NCI-H82 (cell line): ENCODE results near the gene PRPF6.

Experiments used
- DNase-seq: peaks from one replicate; lab custom pipeline; 2025; lab: John Stamatoyannopoulos, UW

Gene PRPF6, protein sequence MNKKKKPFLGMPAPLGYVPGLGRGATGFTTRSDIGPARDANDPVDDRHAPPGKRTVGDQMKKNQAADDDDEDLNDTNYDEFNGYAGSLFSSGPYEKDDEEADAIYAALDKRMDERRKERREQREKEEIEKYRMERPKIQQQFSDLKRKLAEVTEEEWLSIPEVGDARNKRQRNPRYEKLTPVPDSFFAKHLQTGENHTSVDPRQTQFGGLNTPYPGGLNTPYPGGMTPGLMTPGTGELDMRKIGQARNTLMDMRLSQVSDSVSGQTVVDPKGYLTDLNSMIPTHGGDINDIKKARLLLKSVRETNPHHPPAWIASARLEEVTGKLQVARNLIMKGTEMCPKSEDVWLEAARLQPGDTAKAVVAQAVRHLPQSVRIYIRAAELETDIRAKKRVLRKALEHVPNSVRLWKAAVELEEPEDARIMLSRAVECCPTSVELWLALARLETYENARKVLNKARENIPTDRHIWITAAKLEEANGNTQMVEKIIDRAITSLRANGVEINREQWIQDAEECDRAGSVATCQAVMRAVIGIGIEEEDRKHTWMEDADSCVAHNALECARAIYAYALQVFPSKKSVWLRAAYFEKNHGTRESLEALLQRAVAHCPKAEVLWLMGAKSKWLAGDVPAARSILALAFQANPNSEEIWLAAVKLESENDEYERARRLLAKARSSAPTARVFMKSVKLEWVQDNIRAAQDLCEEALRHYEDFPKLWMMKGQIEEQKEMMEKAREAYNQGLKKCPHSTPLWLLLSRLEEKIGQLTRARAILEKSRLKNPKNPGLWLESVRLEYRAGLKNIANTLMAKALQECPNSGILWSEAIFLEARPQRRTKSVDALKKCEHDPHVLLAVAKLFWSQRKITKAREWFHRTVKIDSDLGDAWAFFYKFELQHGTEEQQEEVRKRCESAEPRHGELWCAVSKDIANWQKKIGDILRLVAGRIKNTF

GRCh38 chr20:63980806-63981728 lies at the start of gene PRPF6:
PRPF6 (plus strand) TSS chr20:63981132; CDS start chr20:63981246, 114 bp downstream.
- peak; percentile 99 for DNase-seq

GRCh38 chr20:63931735-63932134 lies 49.2 kb upstream of the PRPF6 start:
- DNase-seq: no peak

GRCh38 chr20:63932606-63933160 lies 48.2 kb upstream of the PRPF6 start:
- no peak for DNase-seq

GRCh38 chr20:63933646-63934045 lies 47.3 kb upstream of the PRPF6 start:
- DNase-seq: no peak

GRCh38 chr20:63934271-63935068 lies 46.5 kb upstream of the PRPF6 start:
- DNase-seq: no peak

DNA sequence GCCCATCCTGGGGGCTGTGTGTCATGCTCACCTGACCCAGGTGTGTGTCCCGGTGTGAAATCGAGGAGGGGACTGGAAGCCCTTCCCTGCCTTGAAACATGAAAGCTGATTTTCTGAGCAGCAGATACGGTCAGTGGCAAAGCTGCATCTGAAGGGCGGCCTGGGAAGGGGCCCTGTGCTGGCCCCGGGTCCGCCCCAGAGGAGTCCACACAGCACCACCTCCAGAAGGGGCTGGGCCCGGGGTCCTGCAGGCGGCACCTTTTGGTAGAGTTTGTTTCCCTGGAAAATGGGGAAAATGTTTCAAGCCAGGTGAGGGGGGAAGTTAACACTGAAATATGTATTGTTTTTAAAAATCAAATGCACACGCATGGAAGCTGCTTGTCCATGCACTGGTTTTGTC lies 45.5 kb upstream of the PRPF6 start:
- DNase-seq: no peak

GRCh38 chr20:63937596-63937995 lies 43.3 kb upstream of the PRPF6 start:
- DNase-seq: no peak

GRCh38 chr20:63939061-63939935 lies 41.6 kb upstream of the PRPF6 start:
- DNase-seq: no peak

GRCh38 chr20:63940071-63940471 lies 40.9 kb upstream of the PRPF6 start:
- no peak for DNase-seq

DNA sequence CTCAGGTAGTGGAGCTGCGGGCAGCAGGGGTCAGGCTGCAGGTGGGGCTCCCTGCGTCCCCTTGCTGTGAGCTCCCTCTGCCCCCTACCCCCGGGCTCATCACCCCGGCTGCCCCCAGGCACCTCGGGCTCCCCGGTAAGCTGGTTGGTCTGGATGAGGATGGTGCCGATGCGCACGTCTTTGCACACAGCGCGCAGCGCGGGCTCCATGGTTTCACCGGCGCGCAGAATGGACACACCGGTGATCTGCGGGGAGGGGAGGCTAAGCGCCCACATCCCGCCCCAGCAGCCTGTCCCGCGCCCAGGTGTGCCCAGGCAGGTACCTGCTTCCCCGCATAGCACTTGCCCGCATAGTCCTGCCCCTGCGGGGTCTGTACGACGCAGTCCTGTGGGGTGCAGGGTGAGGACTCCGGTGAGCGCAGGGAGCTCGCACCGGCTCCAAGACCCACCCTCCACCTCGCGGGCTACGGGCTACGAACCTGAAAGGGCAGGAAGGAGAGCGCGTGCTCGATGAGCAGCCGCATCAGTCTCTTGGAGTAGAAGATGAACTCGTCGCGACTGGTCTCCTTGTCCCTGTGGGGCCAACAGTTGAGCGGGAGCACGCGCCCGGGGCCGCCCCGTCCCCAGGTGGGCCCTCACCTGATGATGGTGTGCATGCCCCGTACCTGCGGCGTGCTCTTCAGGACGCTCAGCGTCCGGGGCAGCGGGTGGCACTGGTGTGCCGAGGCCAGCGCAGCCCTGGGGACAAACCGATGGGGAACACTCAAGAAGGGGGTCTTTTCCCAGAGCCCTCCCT lies 40.3 kb upstream of the PRPF6 start:
- DNase-seq: no peak

GRCh38 chr20:63941282-63942081 lies 39.5 kb upstream of the PRPF6 start:
- no peak for DNase-seq

- DNase-seq: peak; percentile 71
Observed at GRCh38 chr20:63942250-63942951, 38.5 kb upstream of the PRPF6 start.

DNA sequence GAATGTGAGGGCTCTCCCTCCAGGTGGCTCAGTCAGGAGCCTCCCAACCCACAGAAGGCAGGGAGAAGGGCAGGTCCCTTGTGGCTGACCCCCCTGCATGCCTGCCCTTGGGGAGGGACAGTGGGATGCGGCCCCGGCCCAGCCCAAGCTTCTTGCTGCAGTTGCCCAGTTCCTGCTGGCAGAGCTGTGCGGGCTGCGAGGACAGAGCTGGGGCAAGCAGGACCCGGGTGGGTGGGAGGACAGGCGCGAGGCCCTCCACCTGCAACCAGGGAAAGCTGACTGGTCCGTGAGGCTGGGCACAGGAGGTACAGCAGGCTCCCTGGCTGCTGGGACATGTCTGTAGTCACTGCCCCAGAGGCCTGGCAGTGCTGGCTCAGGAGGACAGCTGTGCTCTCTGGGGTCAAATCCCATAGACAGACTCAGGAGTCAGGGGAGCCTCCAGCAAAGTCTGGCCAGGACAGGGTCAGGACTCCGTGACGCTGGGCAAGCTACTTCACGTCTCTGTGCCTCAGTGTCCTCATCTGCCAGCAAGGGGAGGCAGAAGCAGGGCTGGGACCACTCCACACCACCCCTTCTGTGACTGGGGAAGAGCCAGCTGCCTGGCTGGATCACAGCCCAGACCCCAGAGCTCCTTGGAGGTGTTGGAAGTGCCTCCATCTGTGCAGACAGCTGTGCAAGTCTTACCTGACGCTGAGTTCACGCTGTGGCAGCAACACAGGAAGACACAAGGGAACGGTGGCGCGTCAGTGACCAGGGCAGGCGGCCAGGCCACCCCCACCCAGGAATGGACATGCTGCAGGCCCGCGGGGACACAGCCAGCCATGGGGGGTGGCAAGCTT lies 37.7 kb upstream of the PRPF6 start:
- peak; percentile 47 for DNase-seq

GRCh38 chr20:63943808-63944077 lies 37.2 kb upstream of the PRPF6 start:
- no peak for DNase-seq

DNA sequence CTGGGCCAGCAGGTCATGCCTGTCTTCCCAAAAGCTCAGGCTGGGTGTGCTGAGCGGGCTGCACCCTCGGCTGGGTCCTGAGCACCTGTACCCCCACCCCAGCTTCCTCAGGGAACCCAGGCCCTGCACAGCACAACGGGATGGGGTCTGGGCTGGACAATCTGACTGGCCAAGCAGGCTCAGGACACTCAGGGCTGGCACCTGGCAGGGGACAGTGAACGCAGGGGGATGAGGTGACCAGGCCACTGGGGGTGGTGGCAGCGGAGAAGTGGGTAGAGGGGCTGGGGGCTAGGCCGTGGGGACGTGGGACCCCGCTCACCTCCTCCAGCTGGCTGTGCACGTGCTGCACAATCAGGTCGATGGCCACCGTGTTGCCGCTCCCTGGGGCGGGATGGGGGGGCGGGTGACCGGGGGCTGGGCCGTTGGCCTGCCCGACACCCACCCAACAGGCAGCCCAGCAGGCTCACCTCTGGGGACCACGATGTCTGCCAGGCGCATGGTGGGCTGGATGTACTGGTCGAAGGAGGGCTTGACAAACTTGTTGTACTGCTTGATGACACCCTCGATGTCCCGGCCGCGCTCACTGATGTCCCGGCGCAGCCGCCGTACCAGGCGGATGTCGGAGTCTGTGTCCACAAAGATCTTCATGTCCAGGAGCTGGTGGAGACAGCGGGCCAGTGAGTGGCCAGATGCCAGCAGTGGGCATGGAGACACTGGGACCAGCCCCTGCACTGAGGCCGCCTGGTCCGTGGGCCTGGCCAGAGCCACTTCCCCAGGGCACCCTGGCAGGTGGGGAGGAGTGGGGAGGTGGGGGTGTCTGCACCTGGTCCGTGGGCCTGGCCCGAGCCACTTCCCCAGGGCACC lies 36.6 kb upstream of the PRPF6 start:
- DNase-seq: no peak
